Activated naive CD8-positive, alpha-beta T cell treated with anti-CD3 and anti-CD28 coated beads, Interleukin-2, amount 10 ng/mL, durations not matched to agents 7 days and 5 days (primary cell): ENCODE data around the gene CHCHD4. TPM values are rescaled to one million over a fixed set of nuclear protein-coding genes. Genes with fewer than 3 reads are reported as not detected.

ENCODE experiments used
- ATAC-seq: fragments of 150-1000 bp; cut with Tn5 transposase; one replicate; pipeline ENCODE4 v1.10.0; 2021; ENCODE audit warnings: low read depth, moderate library complexity
- POLR2A ChIA-PET: fragments of 350-600 bp; sonication (Branson Sonifier 250); formaldehyde crosslinking; loops from one replicate; lab custom pipeline; 2021; ENCODE audit warnings: antibody characterized with exemption; lab: Charles Lee
- DNase-seq: peaks from one replicate; pipeline ENCODE4 v3.0.0; 2021
- H3K27ac Mint-ChIP-seq: one replicate; pipeline ENCODE4 v1.8.0; 2022; ENCODE audit warnings: mild to moderate bottlenecking, mixed read lengths
- H3K27me3 Mint-ChIP-seq: one replicate; pipeline ENCODE4 v1.8.0; 2022; ENCODE audit warnings: mild to moderate bottlenecking, moderate library complexity, mixed read lengths
- H3K36me3 Mint-ChIP-seq: one replicate; pipeline ENCODE4 v1.8.0; 2021; ENCODE audit warnings: mild to moderate bottlenecking, mixed read lengths
- H3K4me1 Mint-ChIP-seq: one replicate; pipeline ENCODE4 v1.8.0; 2021; ENCODE audit warnings: mixed read lengths
- H3K4me3 Mint-ChIP-seq: one replicate; pipeline ENCODE4 v1.8.0; 2022; ENCODE audit warnings: mild to moderate bottlenecking, moderate library complexity, mixed read lengths
- H3K9me3 Mint-ChIP-seq: one replicate; pipeline ENCODE4 v1.8.0; 2021; ENCODE audit warnings: mixed read lengths
- total RNA-seq, 2 experiments: library from RNA; stranded (reverse); gene quantifications; one replicate each; pipeline ENCODE4 v1.2.3, GENCODE V29; 2021

Gene CHCHD4
- total RNA-seq, 2 experiments from 2014 or later: 10.1 to 11.9 TPM

- Mint-ChIP-seq H3K4me3 (no peak overlapping the region), H3K27me3 (no peaks in the 10 kb centered on the region), H3K27ac (no peak overlapping the region), H3K4me1 (no peaks in the 10 kb centered on the region), H3K9me3 (no peaks in the 10 kb centered on the region), H3K36me3 (peaks cover 33% of the 10 kb centered on the region)
- ATAC-seq (no peak), DNase-seq (no peak)
- POLR2A ChIA-PET: no interaction called here
Measured at GRCh38 chr3:14154895-14155440, 30.3 kb upstream of the CHCHD4 start.

DNA sequence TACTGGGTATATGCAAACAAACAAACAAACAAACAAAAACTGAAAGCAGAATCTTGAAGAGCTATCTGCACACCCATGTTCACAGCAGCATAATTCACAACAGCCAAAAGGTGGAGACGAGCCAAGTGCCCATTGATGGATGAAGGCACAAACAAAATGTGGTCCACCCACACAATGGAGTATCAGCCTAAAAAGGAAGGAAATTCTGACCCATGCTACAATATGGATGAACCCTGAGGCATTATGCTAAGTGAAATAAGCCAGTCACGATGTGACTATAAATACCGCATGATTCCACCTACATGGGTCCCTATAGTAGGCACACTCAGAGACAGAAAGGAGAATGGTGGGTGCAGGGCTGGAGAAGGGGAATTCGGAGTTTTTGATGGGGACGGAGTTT, 29.6 kb upstream of the CHCHD4 start:
- H3K36me3 Mint-ChIP-seq: peaks cover 30% of the 10 kb centered on the region
- ATAC-seq (no peak), DNase-seq (no peak)
- no peaks in the 10 kb centered on the region for H3K27me3 Mint-ChIP-seq
- H3K4me3 Mint-ChIP-seq: no peak overlapping the region
- no peaks in the 10 kb centered on the region for H3K4me1 Mint-ChIP-seq
- H3K27ac Mint-ChIP-seq: no peak overlapping the region
- POLR2A ChIA-PET: interaction anchor here (1.0 kb wide), 1 partner anchor 29 kb away, joined by 3 read pairs; no protein-coding TSS in a partner anchor
- H3K9me3 Mint-ChIP-seq: no peaks in the 10 kb centered on the region

- Mint-ChIP-seq H3K27ac (no peak overlapping the region), H3K9me3 (no peaks in the 10 kb centered on the region), H3K4me1 (no peaks in the 10 kb centered on the region), H3K36me3 (peaks cover 25% of the 10 kb centered on the region), H3K27me3 (no peaks in the 10 kb centered on the region), H3K4me3 (no peak overlapping the region)
- POLR2A ChIA-PET: interaction anchor here (1.0 kb wide), 1 partner anchor 28 kb away, joined by 3 read pairs; no protein-coding TSS in a partner anchor
- ATAC-seq: no peak
- DNase-seq: no peak
Measured at GRCh38 chr3:14153663-14154062, 29.0 kb upstream of the CHCHD4 start.

DNA sequence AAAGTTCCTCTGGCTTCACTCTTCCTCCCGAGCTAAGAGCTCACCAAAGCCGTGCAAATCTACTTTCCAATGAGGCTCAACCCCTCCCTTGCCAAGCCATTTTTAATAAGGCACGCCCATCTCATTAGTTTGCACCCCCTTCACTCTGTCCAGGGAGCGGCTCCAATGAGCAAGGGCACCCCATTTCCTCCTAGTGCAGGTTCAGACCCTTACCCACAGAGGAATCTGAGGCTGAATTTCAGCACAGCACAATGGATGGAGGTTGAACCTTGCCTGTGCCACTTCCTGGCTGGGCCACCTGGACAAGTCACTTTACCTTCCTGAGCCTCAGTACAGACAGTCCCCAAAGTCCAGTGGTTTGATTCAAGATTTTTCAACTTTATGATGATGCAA, 28.3 kb upstream of the CHCHD4 start:
- H3K27ac Mint-ChIP-seq: no peak overlapping the region
- H3K27me3 Mint-ChIP-seq: no peaks in the 10 kb centered on the region
- no peaks in the 10 kb centered on the region for H3K4me1 Mint-ChIP-seq
- peaks cover 21% of the 10 kb centered on the region for H3K36me3 Mint-ChIP-seq
- DNase-seq (no peak), ATAC-seq (no peak)
- H3K9me3 Mint-ChIP-seq: no peaks in the 10 kb centered on the region
- POLR2A ChIA-PET: no interaction called here
- H3K4me3 Mint-ChIP-seq: no peak overlapping the region

DNA sequence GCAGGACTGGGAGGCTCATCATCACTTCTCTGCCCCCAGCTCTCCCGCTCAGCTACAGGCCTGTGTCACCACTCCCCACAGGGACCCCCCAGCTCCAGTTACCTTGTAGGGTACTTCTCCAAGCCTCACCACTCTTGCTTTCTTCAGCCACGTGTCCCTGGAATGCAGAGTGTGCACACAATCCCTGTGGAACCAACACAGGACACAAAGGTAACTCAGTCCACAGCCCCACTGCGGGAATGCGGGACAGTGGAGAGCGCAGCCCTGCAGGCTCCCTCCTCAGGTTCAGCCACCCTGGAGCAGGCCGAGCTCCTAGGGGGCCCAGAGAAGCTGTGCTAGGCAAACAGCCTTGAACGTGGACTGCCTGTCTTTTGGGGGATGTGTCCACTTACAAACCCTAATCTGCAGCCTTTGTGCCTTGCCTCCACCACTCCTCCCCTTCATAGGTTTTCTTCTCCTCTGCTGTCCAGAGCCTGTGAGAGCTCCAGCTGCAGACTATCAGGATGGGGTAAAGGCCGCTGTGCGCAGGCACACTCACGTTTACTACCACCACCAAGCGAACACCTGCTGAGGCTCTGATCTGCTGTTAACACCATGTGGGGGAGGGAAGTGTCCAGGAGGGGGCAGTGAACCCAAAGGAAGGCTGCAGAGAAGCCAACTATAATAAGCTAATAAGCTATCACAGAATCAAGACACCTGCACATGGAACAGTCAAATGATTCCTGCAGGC, 27.7 kb upstream of the CHCHD4 start:
- Mint-ChIP-seq H3K27ac (no peak overlapping the region), H3K36me3 (peaks cover 19% of the 10 kb centered on the region), H3K9me3 (no peaks in the 10 kb centered on the region), H3K27me3 (no peaks in the 10 kb centered on the region), H3K4me1 (no peaks in the 10 kb centered on the region), H3K4me3 (no peak overlapping the region)
- POLR2A ChIA-PET: interaction anchor here (0.6 kb wide), 1 partner anchor 26 kb away, joined by 3 read pairs; the partner anchor contains the start of genes LSM3 and XPC
- no peak for DNase-seq
- ATAC-seq: no peak

- Mint-ChIP-seq H3K9me3 (no peaks in the 10 kb centered on the region), H3K4me3 (no peak overlapping the region), H3K36me3 (peaks cover 19% of the 10 kb centered on the region), H3K4me1 (no peaks in the 10 kb centered on the region), H3K27ac (no peak overlapping the region), H3K27me3 (no peaks in the 10 kb centered on the region)
- no peak for DNase-seq
- POLR2A ChIA-PET: interaction anchor here (0.6 kb wide), 1 partner anchor 27 kb away, joined by 3 read pairs; the partner anchor contains the start of genes LSM3 and XPC
- no peak for ATAC-seq
Measured at GRCh38 chr3:14151471-14152083, 26.9 kb upstream of the CHCHD4 start.

DNA sequence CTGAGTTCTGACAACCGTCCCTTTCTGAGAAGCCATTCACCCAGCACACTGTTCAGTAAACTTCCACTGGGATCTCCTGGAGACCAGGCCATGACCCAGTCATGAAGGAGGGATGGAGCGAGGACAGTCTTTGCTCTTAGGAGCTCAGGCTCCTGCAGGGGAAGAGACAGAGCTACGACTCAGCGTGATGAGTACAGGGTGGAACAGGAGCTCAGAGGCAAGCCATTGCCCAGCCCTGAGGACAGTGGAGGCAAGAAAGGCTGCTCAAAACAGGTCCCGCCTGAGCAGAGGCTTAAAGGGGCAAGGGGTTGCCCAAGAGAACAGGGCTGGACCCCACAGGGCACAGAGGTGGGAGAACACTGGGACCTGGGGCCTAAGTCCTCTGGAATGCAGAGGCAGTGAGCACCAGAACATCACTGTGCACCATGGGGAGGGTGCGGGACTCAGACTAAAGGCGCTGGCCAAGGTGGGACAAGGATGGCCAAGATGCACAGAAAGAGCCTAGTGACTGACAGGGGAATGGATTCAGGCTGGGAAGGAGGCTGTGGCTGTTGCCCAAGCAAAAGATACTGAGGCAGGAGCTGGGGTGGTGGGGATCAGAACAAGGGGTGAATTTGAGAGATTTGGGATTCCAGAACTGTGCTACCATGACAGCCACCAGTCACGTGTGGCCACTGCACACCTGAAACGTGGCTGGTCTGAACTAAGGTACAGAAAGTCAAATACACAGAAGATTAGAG, 26.0 kb upstream of the CHCHD4 start:
- no peaks in the 10 kb centered on the region for H3K27me3 Mint-ChIP-seq
- peaks cover 2% of the 10 kb centered on the region for H3K4me1 Mint-ChIP-seq
- DNase-seq (no peak), ATAC-seq (no peak)
- H3K36me3 Mint-ChIP-seq: peaks cover 14% of the 10 kb centered on the region
- no peak overlapping the region for H3K4me3 Mint-ChIP-seq
- no peaks in the 10 kb centered on the region for H3K9me3 Mint-ChIP-seq
- POLR2A ChIA-PET: no interaction called here
- H3K27ac Mint-ChIP-seq: peak overlapping the region; percentile 58

GRCh38 chr3:14150078-14150477, 25.4 kb upstream of the CHCHD4 start:
- ATAC-seq (no peak), DNase-seq (no peak)
- Mint-ChIP-seq H3K4me1 (peaks cover 5% of the 10 kb centered on the region), H3K9me3 (no peaks in the 10 kb centered on the region), H3K27ac (no peak overlapping the region), H3K27me3 (no peaks in the 10 kb centered on the region), H3K4me3 (no peak overlapping the region), H3K36me3 (peaks cover 16% of the 10 kb centered on the region)
- POLR2A ChIA-PET: no interaction called here

- no peak for DNase-seq
Measured at GRCh38 chr3:14148041-14148985, 23.6 kb upstream of the CHCHD4 start.

DNA sequence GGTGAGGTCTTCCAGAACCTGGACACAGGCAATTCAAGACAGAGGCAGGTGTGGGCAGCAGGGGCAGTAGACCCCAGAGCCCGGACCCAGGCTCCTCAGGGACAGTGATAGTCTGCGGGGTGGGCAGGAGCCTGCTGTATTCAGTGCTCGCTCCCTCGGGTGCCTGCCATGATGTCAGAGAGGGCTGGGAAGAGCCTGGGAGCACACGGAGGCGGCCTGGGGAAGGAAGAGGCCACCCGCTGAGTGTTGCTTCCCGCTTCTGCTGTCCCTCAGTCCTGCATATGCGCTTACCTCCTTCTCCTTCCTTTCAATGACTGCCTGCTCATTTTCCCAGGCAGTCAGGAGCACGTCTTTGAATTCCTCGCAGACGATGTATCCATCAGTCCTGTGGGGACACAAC, 22.9 kb upstream of the CHCHD4 start:
- Mint-ChIP-seq H3K4me3 (no peak overlapping the region), H3K36me3 (peaks cover 6% of the 10 kb centered on the region), H3K27me3 (no peaks in the 10 kb centered on the region), H3K4me1 (peaks cover 14% of the 10 kb centered on the region), H3K27ac (peak overlapping the region; percentile 20), H3K9me3 (no peaks in the 10 kb centered on the region)
- DNase-seq (no peak), ATAC-seq (no peak)
- POLR2A ChIA-PET: no interaction called here

More at GRCh38 chr3:14148041-14148985, 23.6 kb upstream of the CHCHD4 start:
- Mint-ChIP-seq H3K27me3 (no peaks in the 10 kb centered on the region), H3K4me3 (no peak overlapping the region), H3K4me1 (peaks cover 14% of the 10 kb centered on the region), H3K27ac (no peak overlapping the region), H3K36me3 (peaks cover 6% of the 10 kb centered on the region), H3K9me3 (no peaks in the 10 kb centered on the region)
- POLR2A ChIA-PET: no interaction called here
- ATAC-seq: no peak

- no peak for DNase-seq
- Mint-ChIP-seq H3K4me1 (peaks cover 17% of the 10 kb centered on the region), H3K9me3 (no peaks in the 10 kb centered on the region), H3K36me3 (peaks cover 9% of the 10 kb centered on the region), H3K27me3 (no peaks in the 10 kb centered on the region), H3K4me3 (no peak overlapping the region), H3K27ac (peak overlapping the region; percentile 20)
- POLR2A ChIA-PET: no interaction called here
- no peak for ATAC-seq
Measured at GRCh38 chr3:14147066-14147435, 22.4 kb upstream of the CHCHD4 start.

- H3K27ac Mint-ChIP-seq: no peak overlapping the region
- ATAC-seq (no peak), DNase-seq (no peak)
- POLR2A ChIA-PET: interaction anchor here (0.8 to 5.6 kb wide), 2 partner anchors 22 to 32 kb away, joined by 3 to 31 read pairs; partner anchors contain the start of genes CHCHD4, LSM3, TMEM43 and XPC
- no peaks in the 10 kb centered on the region for H3K9me3 Mint-ChIP-seq
- H3K4me3 Mint-ChIP-seq: no peak overlapping the region
- H3K4me1 Mint-ChIP-seq: peaks cover 17% of the 10 kb centered on the region
- no peaks in the 10 kb centered on the region for H3K27me3 Mint-ChIP-seq
- peaks cover 13% of the 10 kb centered on the region for H3K36me3 Mint-ChIP-seq
Measured at GRCh38 chr3:14146381-14147065, 21.9 kb upstream of the CHCHD4 start.
